Stimulated activated CD8-positive, alpha-beta memory T cell treated with anti-CD3 and anti-CD28 coated beads, Interleukin-4, amount 100 ng/mL, for 24 hours (primary cell): ENCODE measurements around the gene CHCHD6.
A peak's percentile ranks its signal among the peaks of the same experiment; 100 is the strongest.

Source experiments
- DNase-seq: peaks from one replicate; pipeline ENCODE4 v3.0.0-alpha.2; 2020; ENCODE audit warnings: low read depth

CHCHD6 gene

GRCh38 chr3:126668450-126669401 is 35.3 kb upstream of the CHCHD6 start:
- DNase-seq, result no peak

- DNase-seq, result no peak
Measured at GRCh38 chr3:126671521-126671920, 32.5 kb upstream of the CHCHD6 start.

GRCh38 chr3:126672340-126672739 is 31.7 kb upstream of the CHCHD6 start:
- no peak for DNase-seq

GRCh38 chr3:126672741-126673140 is 31.3 kb upstream of the CHCHD6 start:
- no peak for DNase-seq

- DNase-seq, result no peak
Measured at GRCh38 chr3:126676919-126677705, 26.9 kb upstream of the CHCHD6 start.

- no peak for DNase-seq
Measured at GRCh38 chr3:126677862-126678503, 26.1 kb upstream of the CHCHD6 start.

- DNase-seq, result no peak
Measured at GRCh38 chr3:126678693-126679317, 25.2 kb upstream of the CHCHD6 start.

GRCh38 chr3:126679318-126679751 is 24.7 kb upstream of the CHCHD6 start:
- peak; percentile 71 for DNase-seq

GRCh38 chr3:126679831-126680666 is 24.0 kb upstream of the CHCHD6 start:
- no peak for DNase-seq

- DNase-seq, result no peak
Measured at GRCh38 chr3:126680667-126681055, 23.4 kb upstream of the CHCHD6 start.

GRCh38 chr3:126682009-126682408 is 22.0 kb upstream of the CHCHD6 start:
- no peak for DNase-seq

GRCh38 chr3:126683069-126683468 is 21.0 kb upstream of the CHCHD6 start:
- no peak for DNase-seq

GRCh38 chr3:126684218-126684751 is 19.8 kb upstream of the CHCHD6 start:
- DNase-seq, result no peak

- no peak for DNase-seq
Measured at GRCh38 chr3:126685021-126685420, 19.0 kb upstream of the CHCHD6 start.

- no peak for DNase-seq
Measured at GRCh38 chr3:126685493-126685892, 18.5 kb upstream of the CHCHD6 start.

GRCh38 chr3:126691765-126692164 is 12.3 kb upstream of the CHCHD6 start:
- no peak for DNase-seq

- no peak for DNase-seq
Measured at GRCh38 chr3:126692858-126693257, 11.2 kb upstream of the CHCHD6 start.

- no peak for DNase-seq
Measured at GRCh38 chr3:126693921-126694320, 10.1 kb upstream of the CHCHD6 start.

- no peak for DNase-seq
Measured at GRCh38 chr3:126696701-126697267, 7.3 kb upstream of the CHCHD6 start.

- DNase-seq, result no peak
Measured at GRCh38 chr3:126699011-126699410, 5.0 kb upstream of the CHCHD6 start.
